Type B pancreatic cell (in vitro differentiated cells): ENCODE results near the gene ABCB8. TPM values are rescaled to one million over a fixed set of nuclear protein-coding genes. Genes with fewer than 3 reads are reported as not detected.
A peak's percentile ranks its signal among the peaks of the same experiment; 100 is the strongest.

ENCODE experiments used
- DNase-seq: peaks from one replicate; pipeline ENCODE4 v3.0.0; 2021; ENCODE audit warnings: mixed read lengths; ENCODE audit not compliant: unreplicated experiment; ENCODE audit errors: extremely low spot score
- H3K27ac Mint-ChIP-seq: 2 replicates; pipeline ENCODE4 v1.8.0; 2021; ENCODE audit warnings: mild to moderate bottlenecking, mixed read lengths
- H3K27me3 Mint-ChIP-seq: 2 replicates; pipeline ENCODE4 v1.8.0; 2021; ENCODE audit warnings: mixed read lengths
- H3K36me3 Mint-ChIP-seq: 2 replicates; pipeline ENCODE4 v1.8.0; 2021; ENCODE audit warnings: mixed read lengths
- H3K4me1 Mint-ChIP-seq: one replicate; pipeline ENCODE4 v1.8.0; 2021; ENCODE audit warnings: mixed read lengths; ENCODE audit not compliant: unreplicated experiment
- H3K4me3 Mint-ChIP-seq: 2 replicates; pipeline ENCODE4 v1.8.0; 2021; ENCODE audit warnings: mild to moderate bottlenecking, mixed read lengths
- H3K9me3 Mint-ChIP-seq: 2 replicates; pipeline ENCODE4 v1.8.0; 2021; ENCODE audit warnings: mixed read lengths
- CTCF ChIP-seq: fragments of 200-600 bp; sonication (generic); conservative IDR thresholded peaks from 2 replicates; pipeline ENCODE4 v1.5.0; 2021; ENCODE audit warnings: antibody characterized with exemption, mild to moderate bottlenecking
- total RNA-seq: library from RNA; stranded (reverse); gene quantifications from 2 replicates; pipeline ENCODE4 v1.2.1, GENCODE V29; 2021; ENCODE audit warnings: low replicate concordance

The ABCB8 gene
- total RNA-seq, 1 donor from 2014 or later = 45.5 TPM

GRCh38 chr7:151086802-151087244 lies 58.6 kb downstream of the ABCB8 start:
- Mint-ChIP-seq H3K4me1 (peaks cover 39% of the 10 kb centered on the region), H3K36me3 (peaks cover 7% of the 10 kb centered on the region), H3K27me3 (no peaks in the 10 kb centered on the region), H3K4me3 (peak overlapping the region; percentile 91), H3K9me3 (no peaks in the 10 kb centered on the region), H3K27ac (no peak overlapping the region)
- no peak for TF ChIP-seq CTCF
- DNase-seq = no peak

- TF ChIP-seq CTCF = peak; percentile 52
- peaks cover 39% of the 10 kb centered on the region for H3K4me1 Mint-ChIP-seq
- DNase-seq = no peak
- no peaks in the 10 kb centered on the region for H3K9me3 Mint-ChIP-seq
- peak overlapping the region; percentile 91 for H3K4me3 Mint-ChIP-seq
- peaks cover 7% of the 10 kb centered on the region for H3K36me3 Mint-ChIP-seq
- H3K27me3 Mint-ChIP-seq = no peaks in the 10 kb centered on the region
- no peak overlapping the region for H3K27ac Mint-ChIP-seq
Measured at GRCh38 chr7:151087245-151088018, 59.2 kb downstream of the ABCB8 start.

- Mint-ChIP-seq H3K4me1 (peaks cover 34% of the 10 kb centered on the region), H3K4me3 (peak overlapping the region; percentile 90), H3K27me3 (no peaks in the 10 kb centered on the region), H3K36me3 (peaks cover 7% of the 10 kb centered on the region), H3K27ac (peak overlapping the region; percentile 73), H3K9me3 (no peaks in the 10 kb centered on the region)
- DNase-seq = no peak
- no peak for TF ChIP-seq CTCF
Measured at GRCh38 chr7:151088019-151088855, 60.0 kb downstream of the ABCB8 start.

- Mint-ChIP-seq H3K4me3 (peak overlapping the region; percentile 90), H3K36me3 (peaks cover 7% of the 10 kb centered on the region), H3K27ac (peak overlapping the region; percentile 91), H3K27me3 (no peaks in the 10 kb centered on the region), H3K9me3 (no peaks in the 10 kb centered on the region), H3K4me1 (peaks cover 38% of the 10 kb centered on the region)
- no peak for DNase-seq
- no peak for TF ChIP-seq CTCF
Measured at GRCh38 chr7:151088856-151089699, 60.8 kb downstream of the ABCB8 start.
